Measurements from ENCODE around the gene ARHGEF40.

ARHGEF40 gene

DNA sequence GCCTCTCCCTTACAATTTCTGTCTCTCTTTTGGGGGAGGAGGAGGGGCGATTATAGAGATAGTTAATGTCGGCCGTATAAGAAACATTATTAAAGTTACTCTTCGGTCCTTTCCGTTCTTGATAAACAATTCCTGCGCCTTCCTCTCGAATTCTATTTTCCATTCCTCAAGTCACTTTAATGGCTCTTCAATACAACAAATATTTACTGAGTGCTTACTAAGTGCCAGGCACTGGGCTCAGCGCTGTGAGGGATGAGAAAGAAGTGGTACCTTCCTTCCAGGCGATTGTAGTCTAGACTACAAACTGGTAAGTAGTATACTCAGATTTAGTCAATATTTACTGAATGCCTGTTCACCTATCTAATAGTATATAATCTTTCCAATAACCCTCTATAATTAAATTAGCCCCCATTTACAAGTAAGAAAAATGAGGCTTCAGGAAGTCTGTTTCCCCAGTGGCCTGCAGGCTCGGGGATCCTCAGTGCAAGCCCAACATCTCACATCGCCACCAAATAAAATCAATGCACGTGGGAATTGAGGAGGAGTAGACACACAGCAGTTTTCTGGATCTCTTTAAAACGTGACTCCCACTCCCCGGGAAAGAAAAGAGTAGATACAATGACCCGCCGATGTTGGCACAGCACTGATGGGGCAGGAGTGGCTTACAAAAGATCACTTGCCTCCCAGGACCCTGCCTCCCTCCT, 28.9 kb downstream of the ARHGEF40 start:
- DNase-seq, result no peak

DNA sequence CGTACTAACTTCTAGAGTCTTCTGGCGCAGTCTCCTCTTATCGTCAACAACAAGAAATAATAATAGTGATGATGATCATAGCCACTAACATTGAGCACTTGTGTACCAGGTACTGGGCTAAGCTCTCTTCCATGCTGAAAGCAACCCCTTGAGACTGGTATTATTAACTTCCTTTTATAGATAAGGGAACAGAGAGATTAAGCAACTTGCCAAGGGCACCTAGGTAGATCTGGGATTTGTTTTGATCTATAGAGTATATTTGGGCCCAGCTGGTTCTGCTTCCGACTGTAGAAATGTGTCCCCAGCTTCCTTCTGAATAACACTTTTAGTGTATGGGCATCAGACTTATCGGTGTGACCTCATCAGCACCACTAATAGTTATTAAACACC, 29.5 kb downstream of the ARHGEF40 start:
- no peak for DNase-seq

- no peak for DNase-seq
Measured at GRCh38 chr14:21100931-21101330, 30.8 kb downstream of the ARHGEF40 start, which contains the start of gene TMEM253. Gene TMEM253, plus strand, starts transcription at chr14:21101066. Its CDS starts 278 bp downstream, at chr14:21101344.

- DNase-seq, result no peak
Measured at GRCh38 chr14:21101802-21102413, 31.8 kb downstream of the ARHGEF40 start.

GRCh38 chr14:21102521-21103410, 32.7 kb downstream of the ARHGEF40 start:
- DNase-seq, result peak in 1 of 2 experiments; percentile 11

DNA sequence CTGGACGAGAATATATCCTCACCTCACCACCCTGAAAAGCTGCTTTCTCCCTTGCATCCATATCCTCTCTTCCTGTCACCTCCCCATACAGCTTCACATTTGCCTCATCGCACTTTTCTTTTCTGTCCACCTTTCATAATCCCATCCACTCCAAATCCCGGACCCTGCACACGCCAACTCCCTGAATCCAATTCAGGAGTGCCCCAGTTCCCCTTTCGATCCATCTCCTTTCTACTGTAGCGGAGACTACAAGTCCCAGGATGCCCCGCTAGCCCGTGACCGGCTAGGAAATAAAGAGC, 33.3 kb downstream of the ARHGEF40 start:
- DNase-seq, result no peak

DNA sequence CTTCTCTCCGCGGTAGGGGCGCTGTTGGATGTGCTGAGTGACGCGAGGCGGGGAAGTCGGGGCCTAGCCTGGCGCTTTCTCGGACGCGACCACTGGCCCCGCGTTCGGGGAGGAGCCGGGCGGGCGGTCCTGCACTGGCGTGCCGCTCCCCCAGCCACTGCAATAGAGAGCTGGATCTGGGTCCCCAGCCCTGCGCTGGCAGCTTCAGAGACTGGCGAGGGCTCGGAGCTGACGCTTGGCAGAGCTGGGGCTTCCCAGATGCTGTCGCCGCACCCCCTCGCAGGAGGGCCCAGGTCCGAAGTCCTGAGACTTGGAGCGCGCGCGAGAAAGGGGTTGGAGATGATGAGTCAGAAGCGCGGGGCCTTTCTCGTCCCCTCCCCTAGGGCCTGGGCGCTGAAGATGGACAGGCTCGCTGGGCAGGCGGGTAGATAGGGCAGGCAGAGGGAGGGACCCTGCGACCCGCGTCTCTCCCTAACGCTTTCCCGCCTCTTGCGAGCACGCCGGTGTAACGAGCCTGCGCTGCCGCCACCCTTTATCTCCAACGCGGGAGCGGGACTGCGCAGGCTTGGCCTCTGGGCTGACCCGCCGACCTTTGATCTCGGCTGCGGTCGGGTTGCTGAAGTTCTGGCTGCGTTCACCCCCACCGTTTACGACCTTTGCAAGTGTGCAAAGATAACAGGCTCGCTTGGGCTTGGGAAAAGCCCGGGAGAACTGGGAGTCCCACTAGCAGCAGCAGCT, 33.8 kb downstream of the ARHGEF40 start:
- DNase-seq, result peak; percentile 96 to 98

DNA sequence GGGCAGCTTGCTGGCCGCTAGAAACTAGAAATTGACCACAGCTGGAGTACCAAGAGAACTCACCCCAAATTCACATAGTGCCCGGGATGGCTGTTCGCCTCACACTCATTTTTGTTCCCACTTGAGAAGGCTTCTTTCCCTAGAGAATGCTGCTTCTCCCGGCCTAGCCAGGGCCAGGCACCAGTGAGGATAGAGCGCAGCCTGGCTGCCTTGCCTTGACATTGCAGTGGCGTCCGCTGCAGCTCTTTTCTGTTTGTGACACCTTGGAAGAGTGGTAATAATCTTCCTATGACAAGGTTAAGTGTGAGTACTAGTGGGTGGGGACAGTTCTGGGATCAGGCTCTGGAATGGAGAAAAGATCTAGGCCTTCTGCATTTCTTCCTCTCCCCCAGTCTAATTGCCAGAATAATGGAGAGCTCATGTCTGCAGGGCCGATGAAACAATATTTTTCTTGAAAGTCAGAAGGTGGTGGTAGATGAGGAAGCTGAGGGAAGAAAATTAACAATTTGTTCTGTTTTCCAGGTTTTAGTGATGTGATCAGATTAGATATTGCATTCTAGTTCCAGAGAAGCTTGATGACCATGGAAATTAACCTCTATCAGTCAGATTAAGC, 34.5 kb downstream of the ARHGEF40 start:
- DNase-seq, result peak; percentile 77 to 90

DNA sequence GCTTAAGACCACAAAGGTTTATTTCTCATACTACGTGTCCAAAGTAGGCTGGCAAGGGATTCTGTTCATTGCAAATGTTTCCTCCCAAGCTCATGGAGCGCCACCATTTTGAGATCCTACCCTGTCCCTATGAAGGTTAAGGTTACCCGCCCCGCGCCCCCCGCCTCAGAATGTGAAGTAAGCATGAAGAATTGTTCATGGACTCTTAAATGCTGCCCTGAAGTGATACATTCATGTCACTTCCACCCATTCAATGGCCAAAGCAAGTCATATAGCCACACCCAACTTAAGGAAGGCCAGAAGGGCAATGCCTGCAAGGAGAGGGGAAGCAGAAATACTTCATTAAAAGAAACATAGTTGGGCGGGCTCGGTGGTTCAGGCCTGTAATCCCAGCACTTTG, 35.0 kb downstream of the ARHGEF40 start:
- DNase-seq, result no peak

GRCh38 chr14:21106176-21106497, 36.0 kb downstream of the ARHGEF40 start:
- no peak for DNase-seq

GRCh38 chr14:21106498-21107282, 36.6 kb downstream of the ARHGEF40 start:
- peak; percentile 78 to 82 for DNase-seq

DNA sequence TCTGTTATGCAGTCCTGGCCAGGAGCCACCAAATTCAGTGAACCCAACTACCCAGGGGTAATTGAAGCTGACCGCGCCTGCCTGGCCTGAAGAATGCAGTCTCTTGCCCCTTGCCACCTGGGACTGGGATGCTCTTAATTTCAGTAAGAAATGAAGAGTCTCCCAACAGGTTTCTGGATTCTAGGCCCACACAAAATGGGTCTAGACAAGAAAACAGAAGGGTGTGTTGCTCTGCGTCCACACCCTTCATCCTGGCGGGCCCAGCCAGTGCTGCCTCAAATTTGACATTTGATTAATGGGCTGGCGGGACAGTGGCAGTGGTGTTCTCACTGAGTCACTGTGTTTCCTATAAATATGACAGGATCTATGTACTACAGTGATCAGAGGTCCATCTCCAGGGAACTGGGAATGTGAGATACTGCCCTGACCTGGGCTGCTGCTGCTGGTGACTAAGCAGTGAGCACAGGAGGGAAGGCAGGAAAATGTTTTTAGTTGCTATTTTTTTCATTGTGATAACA, 37.2 kb downstream of the ARHGEF40 start:
- no peak for DNase-seq

GRCh38 chr14:21108791-21109190, 38.7 kb downstream of the ARHGEF40 start:
- no peak for DNase-seq

- peak; percentile 29 to 54 for DNase-seq
Measured at GRCh38 chr14:21109377-21110138, 39.5 kb downstream of the ARHGEF40 start.

- DNase-seq, result no peak
Measured at GRCh38 chr14:21112255-21112654, 42.2 kb downstream of the ARHGEF40 start.

GRCh38 chr14:21113369-21113768, 43.3 kb downstream of the ARHGEF40 start:
- no peak for DNase-seq

DNA sequence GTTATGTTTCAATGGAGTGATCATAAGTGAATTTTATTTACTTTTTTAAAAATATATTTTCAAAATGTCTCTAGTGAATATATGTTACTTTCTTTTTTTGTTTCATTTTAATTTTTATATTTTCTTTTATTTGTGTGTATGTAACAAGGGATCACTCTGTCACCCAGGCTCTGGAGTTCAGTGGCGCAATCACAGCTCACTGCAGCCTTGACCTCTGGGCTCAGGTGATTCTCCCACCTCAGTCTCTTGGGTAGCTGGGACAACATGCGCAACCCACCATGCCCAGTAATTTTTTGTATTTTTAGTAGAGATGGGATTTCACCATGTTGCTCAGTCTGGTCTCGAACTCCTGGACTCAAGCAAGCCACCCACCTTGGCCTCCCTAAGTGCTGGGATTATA, 48.8 kb downstream of the ARHGEF40 start:
- DNase-seq, result no peak

GRCh38 chr14:21120686-21121085, 50.6 kb downstream of the ARHGEF40 start:
- no peak for DNase-seq

GRCh38 chr14:21121122-21121521, 51.0 kb downstream of the ARHGEF40 start:
- no peak for DNase-seq

DNA sequence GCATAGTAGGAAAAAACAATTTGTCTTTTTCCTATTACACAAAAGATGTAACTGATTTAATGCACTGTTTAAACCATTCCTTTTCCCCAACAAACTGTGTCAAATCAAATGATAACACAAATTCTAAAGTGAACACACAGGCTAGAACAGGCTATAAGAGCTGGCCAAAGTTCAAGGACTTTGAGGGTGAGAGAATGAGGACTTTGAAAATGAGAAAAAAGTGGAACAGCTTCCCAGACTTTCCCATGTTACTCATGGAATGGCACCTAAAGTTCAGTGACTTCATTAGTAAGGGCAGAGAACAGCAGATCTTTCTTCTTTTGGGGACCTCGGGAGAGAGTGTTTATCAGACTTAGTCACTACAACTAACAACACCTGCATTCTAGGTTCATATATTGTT, 53.3 kb downstream of the ARHGEF40 start:
- no peak for DNase-seq

GRCh38 chr14:21133901-21134300, 63.8 kb downstream of the ARHGEF40 start:
- no peak for DNase-seq

Data from NCI-H446 (cell line).